Fibroblast of the conjunctiva (primary cell): Measurements from ENCODE around the gene OTUD3.
"Not testable (repeated sequence)": the region's sequence is repeated elsewhere in the genome, so short reads cannot be mapped to it uniquely, and the experiment has no call there.

Experiments
- DNase-seq: peaks from one replicate; pipeline ENCODE4 v3.0.0-alpha.2; 2010; ENCODE audit warnings: low read depth

Gene OTUD3

DNA sequence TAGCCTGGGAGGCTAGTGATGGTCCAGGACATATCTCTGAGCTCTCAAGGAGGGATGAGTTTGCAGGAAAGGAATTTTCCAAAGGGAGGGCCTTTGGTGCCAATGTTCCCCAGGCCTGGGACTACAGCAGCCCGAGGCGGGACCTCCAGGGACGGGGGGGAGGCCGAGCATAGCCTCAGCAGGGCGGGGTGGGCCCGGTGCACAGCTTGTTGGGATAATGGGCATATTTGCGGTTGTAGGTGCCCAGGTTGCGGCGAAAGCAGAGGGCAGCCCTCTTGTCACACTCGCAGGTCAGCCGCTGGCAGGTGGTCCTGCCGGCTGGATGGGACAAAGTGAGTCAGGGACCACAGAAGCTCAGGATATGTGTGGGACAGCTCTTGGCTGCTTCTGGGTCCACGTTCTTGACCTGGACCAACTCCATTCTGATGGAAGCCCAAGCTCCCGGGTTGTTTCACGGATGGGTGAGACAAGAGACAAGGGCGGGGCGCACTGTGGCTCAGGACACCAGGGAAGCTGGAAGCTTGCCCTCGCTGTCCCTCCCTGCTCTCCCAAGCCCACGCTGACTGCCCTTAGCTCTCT is 38.0 kb downstream of the OTUD3 start:
- DNase-seq, result no peak

GRCh38 chr1:19921310-19921709 is 39.1 kb downstream of the OTUD3 start:
- no peak for DNase-seq

GRCh38 chr1:19922015-19922688 is 40.0 kb downstream of the OTUD3 start:
- DNase-seq, result no peak

DNA sequence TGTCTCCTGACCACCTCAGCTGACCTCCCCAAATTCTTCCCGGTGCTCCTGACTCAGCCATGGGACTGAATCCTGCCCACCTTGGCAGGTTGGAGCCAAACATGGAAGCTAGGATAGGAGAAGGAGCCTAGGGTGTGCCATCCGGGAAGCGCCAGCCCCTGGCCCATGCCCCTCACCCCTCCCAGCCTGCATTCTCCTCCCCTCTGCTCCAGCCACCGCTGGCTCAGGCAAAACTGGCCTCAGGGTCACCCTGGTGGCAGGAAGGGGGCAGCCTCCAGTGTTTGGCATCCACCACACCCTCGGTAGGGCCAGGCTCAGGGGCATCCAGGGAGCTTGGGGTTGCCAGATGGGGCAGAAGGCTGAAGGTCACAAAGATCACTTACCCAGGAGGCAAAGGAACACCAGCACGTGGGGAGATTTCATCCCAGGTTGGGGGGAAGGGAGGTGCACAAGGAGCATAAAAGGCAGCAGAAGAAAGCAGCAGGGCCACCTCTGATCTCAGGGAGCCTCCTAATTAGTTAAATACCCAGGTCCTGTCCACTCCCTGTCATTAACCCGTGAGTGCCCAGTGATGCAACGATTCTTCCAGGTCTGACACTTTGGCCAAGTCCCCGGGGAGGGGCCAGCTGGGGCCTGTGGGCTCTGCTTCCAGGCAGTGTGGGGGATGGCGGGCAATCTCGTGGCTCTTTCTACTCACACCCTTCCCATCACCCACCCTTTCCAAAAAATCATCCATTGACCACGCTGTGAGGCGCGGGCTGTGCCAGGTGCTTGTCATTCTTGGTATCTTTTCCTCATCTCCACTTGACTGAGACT is 41.1 kb downstream of the OTUD3 start, which contains the start of gene PLA2G2E:
TSS of gene PLA2G2E (minus strand) at position 481 of the 816 bp plus-strand sequence. CDS start at position 423, 58 bp downstream.
- DNase-seq, result no peak

DNA sequence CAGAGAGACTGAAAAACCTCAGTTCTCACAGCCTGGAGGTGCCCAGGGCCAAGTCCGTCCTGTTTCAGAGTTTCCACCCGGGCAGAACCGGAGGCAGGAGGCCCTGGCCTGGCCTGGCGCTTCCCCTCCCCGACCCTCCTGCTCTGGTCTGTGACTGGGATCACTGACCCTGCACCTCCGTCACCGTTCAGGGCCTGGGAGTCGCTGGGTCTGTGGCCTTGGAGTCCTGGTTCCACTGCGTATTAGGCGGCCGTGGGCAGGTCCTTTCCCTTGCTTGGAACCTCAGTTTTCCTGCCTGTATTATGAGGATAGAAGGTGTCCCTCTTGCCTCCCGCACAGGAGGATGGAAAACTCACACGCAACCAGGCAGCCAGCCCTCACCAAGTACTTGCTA is 41.8 kb downstream of the OTUD3 start:
- DNase-seq, result no peak

- DNase-seq, result no peak
These were observed 43.3 kb downstream of the OTUD3 start for GRCh38 chr1:19925342-19926070.

DNA sequence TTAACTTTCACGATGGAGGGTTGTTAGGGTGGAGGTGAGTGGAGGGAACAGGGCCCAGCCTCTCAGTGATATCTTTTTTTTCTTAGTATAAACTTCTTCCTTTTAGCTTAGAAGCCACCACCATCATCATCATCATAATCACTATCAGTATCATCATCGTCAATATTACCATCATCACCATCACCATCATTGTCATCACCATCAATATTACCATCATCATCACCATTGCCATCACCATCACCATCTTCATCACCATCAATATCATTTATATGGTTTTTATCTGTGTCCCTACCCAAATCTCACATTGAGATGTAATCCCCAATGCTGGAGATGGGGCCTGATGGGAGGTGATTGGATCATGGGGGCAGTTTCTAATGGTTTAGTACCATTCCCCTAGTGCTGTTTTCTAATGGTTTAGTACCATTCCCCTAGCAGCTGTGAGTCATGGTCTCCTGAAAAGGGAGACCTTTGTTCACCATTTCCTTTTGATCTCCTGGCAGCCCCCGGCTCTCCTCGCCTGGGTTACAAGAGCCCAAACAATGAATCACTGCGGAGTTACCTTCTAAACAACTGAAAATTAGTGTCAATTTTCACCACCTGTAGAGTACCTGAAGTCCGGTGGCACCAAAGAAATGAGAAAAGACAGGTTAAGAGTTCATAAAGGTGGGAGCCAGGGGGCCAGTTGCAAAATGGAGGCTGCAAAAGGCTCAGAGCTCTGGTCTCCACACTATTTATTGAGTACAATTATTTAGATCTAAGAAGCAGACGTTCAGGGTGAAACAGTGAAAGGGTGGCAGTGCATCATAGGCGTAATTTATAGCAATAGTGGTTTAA is 44.3 kb downstream of the OTUD3 start:
- DNase-seq, result no peak

DNA sequence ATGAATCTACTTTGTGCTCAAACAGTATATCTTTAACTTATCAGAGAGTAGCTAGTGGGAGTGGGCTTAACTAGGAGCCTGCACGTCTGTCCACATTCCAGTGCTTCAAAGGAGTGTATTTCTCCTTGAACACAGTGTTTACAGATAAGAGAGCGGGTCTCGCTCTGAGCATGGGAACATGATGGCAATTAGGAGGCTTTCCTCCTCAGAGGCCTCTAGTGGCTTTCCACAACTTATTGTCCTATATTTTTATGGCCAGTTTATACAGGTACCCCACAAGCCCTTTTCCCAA is 44.9 kb downstream of the OTUD3 start:
- DNase-seq, result not testable (repeated sequence)

DNA sequence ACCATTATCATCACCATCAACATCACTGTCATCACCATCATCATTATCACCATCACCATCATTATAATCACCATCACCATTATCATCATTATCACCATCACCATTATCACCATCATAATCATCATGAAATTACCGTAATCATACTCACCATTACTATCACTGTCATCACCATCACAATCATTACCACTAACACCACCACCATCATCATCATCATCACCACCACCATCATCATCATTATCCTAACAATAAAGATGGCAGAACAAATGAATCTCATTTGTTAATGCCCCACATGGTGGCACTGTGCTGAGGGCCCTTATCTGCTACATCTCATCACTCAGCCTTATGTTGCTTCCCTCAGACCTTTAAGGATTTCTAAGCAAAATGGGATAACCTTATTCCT is 50.7 kb downstream of the OTUD3 start:
- DNase-seq, result no peak

GRCh38 chr1:19934336-19934735 is 52.1 kb downstream of the OTUD3 start:
- DNase-seq, result no peak

GRCh38 chr1:19936061-19936750 is 54.0 kb downstream of the OTUD3 start:
- DNase-seq, result no peak

- no peak for DNase-seq
These were observed 56.3 kb downstream of the OTUD3 start for GRCh38 chr1:19938472-19938871.

GRCh38 chr1:19940486-19941205 is 58.5 kb downstream of the OTUD3 start:
- no peak for DNase-seq

- DNase-seq, result no peak
These were observed 59.0 kb downstream of the OTUD3 start for GRCh38 chr1:19941206-19941568.

GRCh38 chr1:19942088-19942487 is 59.9 kb downstream of the OTUD3 start:
- no peak for DNase-seq

GRCh38 chr1:19942657-19943056 is 60.5 kb downstream of the OTUD3 start:
- DNase-seq, result no peak

DNA sequence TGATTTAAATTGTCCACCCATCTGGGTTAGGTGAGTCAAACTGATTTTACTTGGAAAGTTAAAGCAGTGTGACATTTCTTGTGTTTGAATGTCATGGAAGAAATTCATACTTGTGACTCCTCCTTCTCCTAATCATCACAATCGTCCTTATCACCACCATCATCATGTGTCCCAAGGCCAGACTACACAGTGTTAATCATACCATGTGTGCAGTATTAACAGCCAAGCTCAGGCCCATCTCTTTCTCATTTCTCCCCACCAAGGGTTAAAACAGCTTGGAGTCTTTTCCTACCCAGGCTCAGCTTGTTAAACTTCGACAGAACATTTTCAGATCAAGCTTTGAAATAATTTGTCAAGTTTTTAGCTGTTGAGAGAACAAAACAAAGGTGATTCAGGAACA is 63.7 kb downstream of the OTUD3 start:
- no peak for DNase-seq

DNA sequence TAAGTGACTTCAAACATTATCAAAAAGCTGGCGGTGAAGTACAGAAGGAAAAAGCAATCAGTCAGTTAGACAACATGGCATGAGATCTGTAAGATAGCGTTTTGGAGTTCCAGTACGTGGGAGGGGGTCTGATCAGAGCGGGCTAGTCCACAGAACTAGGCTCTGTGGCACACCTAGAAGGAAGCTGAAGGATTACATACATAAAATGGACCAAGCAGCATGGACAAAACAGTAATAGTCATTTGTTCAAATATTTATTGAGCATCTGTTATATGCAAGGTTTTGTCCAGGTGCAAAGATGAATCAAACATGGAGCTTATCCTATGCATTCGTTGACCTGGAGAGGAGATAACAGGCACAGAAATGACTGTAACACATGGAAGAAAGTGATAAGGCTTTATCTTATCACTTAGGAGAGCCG is 64.1 kb downstream of the OTUD3 start:
- no peak for DNase-seq

DNA sequence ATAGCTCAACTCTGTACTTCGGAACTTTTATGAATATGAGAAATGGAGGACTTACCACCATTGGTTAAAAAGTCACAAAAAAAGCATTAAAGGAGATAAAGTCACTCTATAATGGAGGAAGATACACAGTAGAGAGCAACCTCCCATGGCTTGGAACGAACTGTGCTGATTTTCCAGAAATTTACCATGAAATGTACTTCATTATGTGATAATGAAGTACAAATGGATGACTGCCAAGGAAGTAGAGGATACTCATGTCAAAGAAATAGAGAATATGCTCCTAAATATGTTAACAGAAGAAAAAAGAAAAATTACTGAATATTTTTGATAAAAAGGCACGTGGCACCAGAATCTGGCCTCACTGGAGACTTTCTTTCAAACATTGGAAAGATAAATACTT is 64.8 kb downstream of the OTUD3 start:
- DNase-seq, result no peak

GRCh38 chr1:19949016-19949415 is 66.8 kb downstream of the OTUD3 start:
- peak; percentile 24 for DNase-seq

DNA sequence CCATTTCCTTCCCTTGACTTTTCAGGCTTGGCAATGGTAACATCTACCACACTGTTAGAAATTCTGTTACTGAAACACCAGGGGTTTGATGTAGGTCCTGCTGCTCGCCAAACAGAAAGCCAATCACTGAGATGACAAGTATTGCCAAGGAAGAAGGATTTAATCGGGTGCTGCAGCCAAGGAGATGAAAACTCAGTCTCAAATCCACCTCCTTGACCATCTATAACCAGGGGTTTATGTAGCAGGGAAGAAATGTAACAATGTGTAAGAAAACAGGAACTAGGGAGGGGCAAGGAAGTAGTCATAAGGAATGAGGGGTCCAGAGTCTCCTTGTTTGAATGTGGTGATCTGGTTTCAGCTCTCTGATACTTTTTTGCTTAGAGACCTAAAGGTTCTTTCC is 71.9 kb downstream of the OTUD3 start:
- no peak for DNase-seq
